ENCODE measurements around the gene SNX9. TPM values are rescaled to one million over a fixed set of nuclear protein-coding genes. Genes with fewer than 3 reads are reported as not detected.

The SNX9 gene
- total RNA-seq, 1 experiment from 2014 or later: 27.4 TPM

DNA sequence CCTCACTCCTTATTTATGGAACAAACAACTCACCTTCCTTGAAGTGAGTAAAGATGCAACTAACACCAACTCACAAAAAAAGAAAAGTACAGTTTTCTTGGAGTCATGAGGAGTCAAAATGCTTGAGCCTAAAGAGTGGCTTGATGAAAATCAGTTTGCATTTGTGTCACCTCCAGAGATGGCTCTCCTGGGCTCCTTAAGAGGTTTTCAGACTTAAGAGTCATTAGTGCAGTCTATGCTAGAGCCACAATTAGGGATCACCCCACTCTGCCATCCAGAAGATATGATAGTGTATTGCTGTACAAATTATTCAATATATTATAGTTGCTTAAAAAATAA is 11.9 kb upstream of the SNX9 start:
- Mint-ChIP-seq H3K36me3 (ENCODE audit: insufficient read depth, unreplicated experiment) (no peaks in the 10 kb centered on the region), H3K27me3 (ENCODE audit: insufficient read depth, unreplicated experiment) (no peaks in the 10 kb centered on the region), H3K9me3 (ENCODE audit: unreplicated experiment) (no peaks in the 10 kb centered on the region), H3K4me1 (ENCODE audit: low read depth, unreplicated experiment) (no peaks in the 10 kb centered on the region), H3K4me3 (ENCODE audit: unreplicated experiment) (no peak overlapping the region), H3K27ac (ENCODE audit: unreplicated experiment) (no peak overlapping the region)
- ChIA-PET POLR2A (no interaction called here), CTCF (no interaction called here)
- Histone ChIP-seq H3K4me1 (no peaks in the 10 kb centered on the region; the same call in 1 of the 2 replicates), H3K36me3 (ENCODE audit: control insufficient read depth, insufficient read depth, low read length) (no peaks in the 10 kb centered on the region), H3K9me3 (no peaks in the 10 kb centered on the region), H3K4me3 (ENCODE audit: low read depth, low read length) (no peak overlapping the region), H3K27me3 (replicated peaks; ENCODE audit: control insufficient read depth, insufficient read depth, low read length) (no peaks in the 10 kb centered on the region; the same call in 1 of the 2 replicates)
- intact Hi-C loops (cut with micrococcal nuclease; ENCODE audit: unreplicated experiment): no loop called here
- TF ChIP-seq, protein P1, sequence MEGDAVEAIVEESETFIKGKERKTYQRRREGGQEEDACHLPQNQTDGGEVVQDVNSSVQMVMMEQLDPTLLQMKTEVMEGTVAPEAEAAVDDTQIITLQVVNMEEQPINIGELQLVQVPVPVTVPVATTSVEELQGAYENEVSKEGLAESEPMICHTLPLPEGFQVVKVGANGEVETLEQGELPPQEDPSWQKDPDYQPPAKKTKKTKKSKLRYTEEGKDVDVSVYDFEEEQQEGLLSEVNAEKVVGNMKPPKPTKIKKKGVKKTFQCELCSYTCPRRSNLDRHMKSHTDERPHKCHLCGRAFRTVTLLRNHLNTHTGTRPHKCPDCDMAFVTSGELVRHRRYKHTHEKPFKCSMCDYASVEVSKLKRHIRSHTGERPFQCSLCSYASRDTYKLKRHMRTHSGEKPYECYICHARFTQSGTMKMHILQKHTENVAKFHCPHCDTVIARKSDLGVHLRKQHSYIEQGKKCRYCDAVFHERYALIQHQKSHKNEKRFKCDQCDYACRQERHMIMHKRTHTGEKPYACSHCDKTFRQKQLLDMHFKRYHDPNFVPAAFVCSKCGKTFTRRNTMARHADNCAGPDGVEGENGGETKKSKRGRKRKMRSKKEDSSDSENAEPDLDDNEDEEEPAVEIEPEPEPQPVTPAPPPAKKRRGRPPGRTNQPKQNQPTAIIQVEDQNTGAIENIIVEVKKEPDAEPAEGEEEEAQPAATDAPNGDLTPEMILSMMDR (IDR thresholded peaks at IDR 0.05; ENCODE audit: insufficient read depth in 1 of 2, low read depth in 1 of 2, low read length in 1 of 2, severe bottlenecking in 1 of 2, unreplicated experiment in 1 of 2): no peak
- no peak for DNase-seq
- BruUV-seq (replicated peaks): no TSS peak

DNA sequence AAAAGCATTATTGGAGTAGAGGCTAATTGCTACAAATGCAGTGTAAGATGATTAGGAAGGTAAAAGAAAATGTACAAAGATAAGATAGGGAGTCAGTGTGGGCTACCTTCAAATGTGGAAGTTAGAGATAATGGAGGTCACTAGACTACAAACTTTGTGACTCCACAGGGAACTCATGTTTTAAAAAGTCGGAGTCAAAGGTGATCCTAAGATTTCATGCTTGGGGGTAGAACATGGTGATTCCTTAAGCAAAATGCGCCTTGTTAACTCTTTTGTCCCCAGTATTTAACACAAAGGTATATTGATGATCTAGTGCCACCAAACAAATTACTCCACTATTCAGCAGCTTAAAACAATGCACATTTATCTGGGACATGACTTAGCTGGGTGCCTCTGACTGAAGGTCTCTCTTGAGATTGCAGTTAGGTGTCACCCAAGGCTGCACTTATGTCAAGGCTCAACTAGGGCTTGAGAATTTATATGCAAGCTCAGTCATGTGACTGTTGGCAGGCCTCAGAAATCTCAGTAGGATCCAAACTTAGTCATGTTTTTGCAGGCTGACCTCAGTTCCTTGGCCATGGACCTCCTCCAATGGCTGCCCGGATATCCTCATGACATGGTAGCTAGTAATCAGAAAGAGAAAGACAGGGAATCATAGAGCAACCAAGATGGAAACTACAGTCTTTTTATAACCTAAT is 11.4 kb upstream of the SNX9 start:
- Histone ChIP-seq H3K4me1 (no peaks in the 10 kb centered on the region; the same call in 1 of the 2 replicates), H3K9me3 (no peaks in the 10 kb centered on the region), H3K36me3 (ENCODE audit: control insufficient read depth, insufficient read depth, low read length) (no peaks in the 10 kb centered on the region), H3K27me3 (replicated peaks; ENCODE audit: control insufficient read depth, insufficient read depth, low read length) (no peaks in the 10 kb centered on the region), H3K4me3 (ENCODE audit: low read depth, low read length) (no peak overlapping the region)
- H3K27ac Mint-ChIP-seq (ENCODE audit: unreplicated experiment): no peak overlapping the region
- TF ChIP-seq, protein P1 (IDR thresholded peaks at IDR 0.05; ENCODE audit: insufficient read depth in 1 of 2, low read depth in 1 of 2, low read length in 1 of 2, severe bottlenecking in 1 of 2, unreplicated experiment in 1 of 2): no peak
- no peak overlapping the region for H3K4me3 Mint-ChIP-seq (ENCODE audit: unreplicated experiment)
- H3K4me1 Mint-ChIP-seq (ENCODE audit: low read depth, unreplicated experiment): no peaks in the 10 kb centered on the region
- H3K27me3 Mint-ChIP-seq (ENCODE audit: insufficient read depth, unreplicated experiment): no peaks in the 10 kb centered on the region
- DNase-seq: no peak
- no peaks in the 10 kb centered on the region for H3K36me3 Mint-ChIP-seq (ENCODE audit: insufficient read depth, unreplicated experiment)
- no TSS peak for BruUV-seq (replicated peaks)
- intact Hi-C loops (cut with micrococcal nuclease; ENCODE audit: unreplicated experiment): no loop called here
- CTCF ChIA-PET: no interaction called here
- H3K9me3 Mint-ChIP-seq (ENCODE audit: unreplicated experiment): no peaks in the 10 kb centered on the region
- POLR2A ChIA-PET: no interaction called here

DNA sequence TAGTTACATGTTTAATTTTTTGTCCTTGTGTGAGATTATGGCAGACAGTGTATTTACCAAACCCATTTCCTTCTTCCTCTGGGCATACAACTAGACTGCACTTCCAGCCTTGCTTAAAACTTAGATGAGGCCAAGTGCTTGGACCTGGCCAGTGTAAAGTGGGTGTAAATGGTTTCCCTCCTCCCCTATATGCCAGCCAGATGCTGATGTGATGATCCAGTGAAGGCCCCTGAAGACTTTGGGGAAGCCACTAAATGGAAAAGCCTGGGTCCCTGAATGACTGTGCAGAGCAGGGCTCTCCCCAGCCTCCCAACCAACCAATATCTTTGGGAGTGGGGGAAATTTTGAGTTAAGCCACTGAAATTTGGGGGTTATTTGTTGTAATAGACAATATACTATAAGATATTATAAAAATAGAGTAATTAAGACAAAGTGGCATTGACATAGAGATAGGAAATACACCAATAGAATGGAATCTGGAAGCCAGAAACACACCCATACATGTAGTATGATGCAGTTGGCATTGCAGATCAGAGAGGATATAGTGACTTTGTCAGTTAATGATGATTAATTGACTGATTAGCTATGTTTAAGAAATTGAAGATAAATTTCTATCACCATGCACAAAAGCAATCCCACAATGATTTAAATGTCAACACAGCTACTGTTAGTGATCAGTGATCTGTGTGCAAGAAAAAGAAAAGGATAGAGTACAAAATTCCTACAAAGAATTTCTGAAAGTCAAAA is 10.4 kb upstream of the SNX9 start:
- Mint-ChIP-seq H3K9me3 (ENCODE audit: unreplicated experiment) (no peaks in the 10 kb centered on the region), H3K27me3 (ENCODE audit: insufficient read depth, unreplicated experiment) (no peaks in the 10 kb centered on the region), H3K4me1 (ENCODE audit: low read depth, unreplicated experiment) (no peaks in the 10 kb centered on the region), H3K27ac (ENCODE audit: unreplicated experiment) (no peak overlapping the region), H3K36me3 (ENCODE audit: insufficient read depth, unreplicated experiment) (no peaks in the 10 kb centered on the region), H3K4me3 (ENCODE audit: unreplicated experiment) (no peak overlapping the region)
- TF ChIP-seq, protein P1 (IDR thresholded peaks at IDR 0.05; ENCODE audit: insufficient read depth in 1 of 2, low read depth in 1 of 2, low read length in 1 of 2, severe bottlenecking in 1 of 2, unreplicated experiment in 1 of 2): no peak
- POLR2A ChIA-PET: no interaction called here
- H3K27me3 ChIP-seq (replicated peaks; ENCODE audit: control insufficient read depth, insufficient read depth, low read length): no peaks in the 10 kb centered on the region
- no peaks in the 10 kb centered on the region for H3K9me3 ChIP-seq
- no peaks in the 10 kb centered on the region for H3K36me3 ChIP-seq (ENCODE audit: control insufficient read depth, insufficient read depth, low read length)
- no peak overlapping the region for H3K4me3 ChIP-seq (ENCODE audit: low read depth, low read length)
- BruUV-seq (replicated peaks): no TSS peak
- DNase-seq: no peak
- H3K4me1 ChIP-seq: no peaks in the 10 kb centered on the region; the same call in 1 of the 2 replicates
- intact Hi-C loops (cut with micrococcal nuclease; ENCODE audit: unreplicated experiment): no loop called here
- CTCF ChIA-PET: no interaction called here

All from Caco-2 (cell line).